NCI-H2107 (cell line): Measurements from ENCODE around the gene DNAJC1.

ENCODE experiments used
- DNase-seq: peaks from one replicate; lab custom pipeline; 2025; lab: John Stamatoyannopoulos, UW

DNAJC1 gene

DNA sequence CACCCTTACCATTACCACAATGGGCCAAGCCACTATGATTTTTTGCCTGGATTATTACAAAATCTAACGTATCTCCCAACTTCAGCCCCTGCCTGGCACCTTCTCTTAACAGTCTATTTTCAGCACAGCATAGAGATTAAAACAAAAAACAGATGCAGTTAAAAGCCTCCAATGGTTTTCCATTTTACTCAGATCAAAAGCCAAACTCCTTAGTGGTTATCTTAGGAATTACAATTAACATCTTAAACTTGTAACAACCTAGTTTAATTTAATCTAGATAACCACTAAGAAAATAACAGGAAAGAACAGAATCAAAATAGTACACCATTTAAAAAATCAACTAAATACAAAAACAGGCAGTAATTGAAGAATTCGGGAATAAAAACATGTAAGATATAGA, 43.5 kb downstream of the DNAJC1 start:
- DNase-seq: no peak

GRCh38 chr10:21954690-21955089, 48.8 kb downstream of the DNAJC1 start:
- no peak for DNase-seq

DNA sequence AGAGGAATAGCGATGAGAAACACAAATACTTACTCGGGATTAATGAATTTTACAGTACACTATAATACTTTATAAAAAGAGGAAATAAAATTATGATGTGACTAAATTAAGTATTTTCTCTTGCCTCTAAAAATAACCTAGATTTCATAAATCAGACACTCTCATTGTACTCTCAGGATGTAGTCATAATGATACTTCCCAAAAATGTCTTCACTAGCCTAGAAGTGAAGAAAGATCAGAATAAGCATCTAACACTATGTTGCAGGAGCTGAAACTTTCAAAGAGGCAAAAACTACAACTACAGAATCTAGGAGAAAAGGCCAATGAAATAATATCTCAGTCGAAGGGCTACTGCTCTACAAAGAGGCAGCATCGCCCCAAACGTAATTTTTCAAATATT, 49.4 kb downstream of the DNAJC1 start:
- no peak for DNase-seq

DNA sequence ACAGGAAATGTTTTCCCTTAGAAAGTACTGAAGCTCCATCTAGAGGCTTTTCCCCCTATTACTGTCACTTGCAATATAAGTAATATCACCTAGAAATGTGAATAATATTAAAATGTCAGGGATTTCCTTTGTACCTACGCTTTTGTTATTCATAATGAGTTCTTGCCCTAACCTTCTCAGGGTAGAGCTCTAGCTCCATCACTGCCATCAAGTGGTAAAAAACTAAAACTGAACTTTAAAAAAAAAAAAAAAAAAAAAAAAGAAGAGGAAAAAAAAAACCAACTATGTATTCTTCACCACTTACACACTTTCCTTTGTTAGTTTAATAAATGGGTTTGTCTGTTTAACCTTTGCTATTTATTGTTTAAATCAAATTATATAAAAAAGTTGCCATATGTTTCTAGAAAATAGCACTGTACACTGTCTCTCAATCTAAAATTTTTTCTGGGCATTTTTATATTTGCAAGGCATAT, 49.9 kb downstream of the DNAJC1 start:
- no peak for DNase-seq

GRCh38 chr10:21950566-21950965, 53.0 kb downstream of the DNAJC1 start:
- DNase-seq: no peak

DNA sequence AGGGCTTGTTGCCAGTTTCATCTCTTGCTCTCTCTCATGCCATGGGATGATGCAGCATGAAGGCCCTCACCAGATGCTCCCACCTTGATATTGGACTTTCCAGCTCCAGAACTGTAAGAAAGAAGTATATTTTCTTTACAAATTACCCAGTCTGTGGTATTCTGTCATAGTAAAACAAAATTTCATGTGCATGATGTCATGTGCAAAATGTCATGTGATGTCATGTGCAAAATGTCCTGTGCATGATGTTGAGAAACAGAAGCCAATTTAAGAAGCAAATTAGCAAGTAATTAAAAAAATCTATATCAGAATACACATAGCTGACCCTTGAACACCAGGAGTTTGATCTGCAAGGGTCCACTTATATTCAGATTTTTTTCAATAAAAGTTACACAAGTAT, 56.6 kb downstream of the DNAJC1 start:
- DNase-seq: no peak

GRCh38 chr10:21944727-21945386, 58.7 kb downstream of the DNAJC1 start:
- no peak for DNase-seq

GRCh38 chr10:21943633-21944265, 59.8 kb downstream of the DNAJC1 start:
- DNase-seq: no peak

- DNase-seq: no peak
These were observed 68.0 kb downstream of the DNAJC1 start for GRCh38 chr10:21935439-21936023.

DNA sequence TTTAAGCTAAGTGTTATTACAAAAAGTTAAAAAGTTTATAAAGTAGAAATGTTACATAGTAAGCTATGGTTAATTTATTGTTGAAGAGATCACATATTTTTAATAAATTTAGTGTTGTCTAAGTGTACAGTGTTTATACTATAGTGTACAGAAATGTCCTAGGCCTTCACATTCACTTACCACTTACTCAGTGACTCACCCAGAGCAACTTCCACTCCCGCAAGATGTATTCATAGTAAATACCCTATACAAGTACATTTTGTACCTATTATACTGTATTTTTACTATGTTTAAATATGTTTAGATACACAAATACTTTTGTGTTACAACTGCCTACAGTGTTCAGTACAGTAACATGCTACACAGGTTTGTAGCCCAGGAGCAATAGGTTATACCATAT, 69.2 kb downstream of the DNAJC1 start:
- no peak for DNase-seq

GRCh38 chr10:21929070-21929469, 74.5 kb downstream of the DNAJC1 start:
- DNase-seq: no peak

- no peak for DNase-seq
These were observed 75.7 kb downstream of the DNAJC1 start for GRCh38 chr10:21927631-21928353.

- DNase-seq: no peak
These were observed 76.6 kb downstream of the DNAJC1 start for GRCh38 chr10:21926949-21927348.

DNA sequence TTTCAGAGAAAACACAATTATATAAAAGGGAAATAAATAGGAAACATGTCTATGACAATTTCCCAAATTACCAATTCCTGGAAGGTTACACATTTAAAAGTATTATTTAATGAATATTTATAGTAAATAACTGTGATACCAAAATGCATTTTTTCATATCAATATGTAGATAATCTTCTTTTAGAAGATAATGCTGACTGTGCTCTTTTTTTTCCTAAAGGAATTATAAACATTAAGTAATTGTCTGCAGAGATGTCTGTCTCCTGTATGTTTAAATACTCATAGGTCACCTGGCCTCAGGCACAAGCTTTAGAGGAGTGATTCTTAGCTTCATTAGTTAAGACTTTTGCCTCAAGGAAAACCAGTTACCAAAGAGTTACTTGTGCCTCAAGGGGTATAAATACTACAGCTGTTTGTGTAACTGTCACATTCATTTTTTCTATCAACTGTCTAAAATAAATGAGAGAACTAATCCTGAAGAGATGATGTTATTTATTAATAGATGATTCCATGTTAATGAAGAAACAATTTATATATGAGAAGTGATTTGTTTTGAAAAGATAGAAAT, 77.1 kb downstream of the DNAJC1 start:
- no peak for DNase-seq

GRCh38 chr10:21925851-21926250, 77.7 kb downstream of the DNAJC1 start:
- DNase-seq: no peak

- DNase-seq: no peak
These were observed 79.0 kb downstream of the DNAJC1 start for GRCh38 chr10:21924511-21924910.

DNA sequence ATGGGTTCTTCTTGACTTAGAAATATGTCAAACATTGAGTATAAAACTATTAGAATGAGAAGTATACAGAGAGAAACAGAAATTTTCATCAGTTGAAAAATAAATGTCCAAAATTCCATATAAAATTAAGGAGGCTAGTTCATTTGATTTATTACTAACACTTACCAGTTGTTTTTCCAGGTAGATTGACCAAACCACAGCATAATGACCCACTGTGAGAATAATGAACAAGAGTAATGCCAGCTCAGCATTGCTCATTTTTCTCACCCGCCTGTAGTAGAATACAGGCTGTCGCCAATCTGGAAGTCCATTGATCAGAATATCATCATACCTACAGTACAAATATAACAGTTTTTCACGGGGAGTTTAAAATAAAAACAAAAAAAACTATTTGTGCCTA, 82.9 kb downstream of the DNAJC1 start:
- no peak for DNase-seq

DNA sequence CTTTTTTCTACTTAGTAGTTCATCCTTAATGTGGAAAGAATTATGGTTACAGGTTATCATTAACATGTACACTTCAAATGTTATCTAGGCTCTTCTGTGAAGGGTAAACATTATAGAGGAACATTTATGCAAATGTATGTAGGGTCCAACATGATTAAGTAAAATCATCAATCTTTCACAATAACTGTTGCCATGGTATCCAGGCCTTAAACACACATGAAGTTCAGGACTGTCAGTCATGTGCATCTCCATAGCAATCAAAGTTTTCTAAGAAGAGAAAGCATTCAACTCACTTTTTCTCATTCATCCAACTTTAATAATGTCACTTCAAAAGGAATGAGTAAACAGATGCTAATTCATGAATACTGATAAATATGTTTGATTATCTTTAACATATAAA, 83.6 kb downstream of the DNAJC1 start:
- no peak for DNase-seq

DNA sequence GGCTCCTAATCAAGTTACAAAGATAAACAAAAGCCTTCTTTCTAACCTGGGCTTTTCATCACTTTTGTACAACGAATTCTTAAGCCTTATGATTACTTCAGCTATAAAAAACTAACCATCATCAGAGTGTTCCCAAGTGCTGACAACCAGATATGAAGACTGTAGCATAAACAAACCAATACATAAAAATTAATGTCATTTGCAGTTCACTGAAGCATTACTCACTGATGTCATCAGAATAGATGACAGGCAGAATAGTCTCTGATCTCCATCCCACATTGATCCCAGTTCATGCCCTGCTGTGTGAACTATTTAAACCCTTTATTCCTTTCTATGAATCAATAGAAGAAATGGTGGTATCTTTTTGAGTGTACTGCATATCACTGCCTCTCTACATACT, 84.4 kb downstream of the DNAJC1 start:
- DNase-seq: no peak

- DNase-seq: no peak
These were observed 90.9 kb downstream of the DNAJC1 start for GRCh38 chr10:21912625-21913024.

GRCh38 chr10:21910798-21911197, 92.7 kb downstream of the DNAJC1 start:
- DNase-seq: no peak

DNA sequence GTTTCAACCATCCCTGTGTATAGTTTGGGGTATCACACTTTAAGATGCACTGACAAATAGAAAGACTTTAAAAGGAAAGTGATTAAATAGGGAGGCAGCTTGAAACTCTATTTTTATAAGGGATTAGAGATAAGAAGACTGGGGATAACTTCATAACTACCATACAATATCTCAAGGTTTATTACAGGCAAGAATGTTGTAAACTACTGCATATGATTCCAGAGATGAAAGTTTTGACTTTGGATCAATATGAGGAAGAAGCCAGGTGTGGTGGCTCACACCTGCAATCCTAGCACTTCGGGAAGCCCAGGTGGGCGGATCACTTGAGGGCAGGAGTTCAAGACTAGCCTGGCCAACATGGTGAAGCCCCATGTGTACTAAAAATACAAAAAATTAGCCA, 96.1 kb downstream of the DNAJC1 start:
- DNase-seq: no peak

GRCh38 chr10:21904930-21905329, 98.6 kb downstream of the DNAJC1 start:
- DNase-seq: no peak
